ENCODE data around the gene CEP78. TPM values are rescaled to one million over a fixed set of nuclear protein-coding genes. Genes with fewer than 3 reads are reported as not detected.

The CEP78 gene
- total RNA-seq, 1 donor from 2014 or later: 11.0 TPM

DNA sequence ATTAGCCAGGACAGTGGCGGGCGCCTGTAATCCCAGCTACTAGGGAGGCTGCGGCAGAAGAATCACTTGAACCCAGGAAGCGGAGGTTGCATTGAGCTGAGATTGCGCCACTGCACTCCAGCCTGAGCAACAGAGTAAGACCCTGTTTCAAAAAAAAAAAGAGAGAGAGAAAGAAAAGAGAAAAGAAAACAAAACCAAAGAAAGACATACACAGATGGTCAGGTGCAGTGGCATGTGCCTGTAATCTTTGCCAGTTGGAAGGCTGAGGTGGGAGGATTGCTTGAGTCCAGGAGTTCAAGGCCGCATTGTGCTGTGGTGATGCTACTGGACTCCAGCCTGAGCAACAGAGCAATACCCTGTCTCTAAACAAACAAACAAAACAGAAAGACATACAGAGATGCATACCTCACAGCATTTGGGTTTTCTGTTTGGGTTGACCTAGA is 51.1 kb downstream of the CEP78 start:
- DNase-seq (ENCODE audit: low read depth): no peak

GRCh38 chr9:78288214-78288892 is 52.5 kb downstream of the CEP78 start:
- peak; percentile 62 for DNase-seq (ENCODE audit: low read depth)

- peak; percentile 94 for DNase-seq (ENCODE audit: low read depth)
These were observed 53.6 kb downstream of the CEP78 start for GRCh38 chr9:78289474-78289873.

DNA sequence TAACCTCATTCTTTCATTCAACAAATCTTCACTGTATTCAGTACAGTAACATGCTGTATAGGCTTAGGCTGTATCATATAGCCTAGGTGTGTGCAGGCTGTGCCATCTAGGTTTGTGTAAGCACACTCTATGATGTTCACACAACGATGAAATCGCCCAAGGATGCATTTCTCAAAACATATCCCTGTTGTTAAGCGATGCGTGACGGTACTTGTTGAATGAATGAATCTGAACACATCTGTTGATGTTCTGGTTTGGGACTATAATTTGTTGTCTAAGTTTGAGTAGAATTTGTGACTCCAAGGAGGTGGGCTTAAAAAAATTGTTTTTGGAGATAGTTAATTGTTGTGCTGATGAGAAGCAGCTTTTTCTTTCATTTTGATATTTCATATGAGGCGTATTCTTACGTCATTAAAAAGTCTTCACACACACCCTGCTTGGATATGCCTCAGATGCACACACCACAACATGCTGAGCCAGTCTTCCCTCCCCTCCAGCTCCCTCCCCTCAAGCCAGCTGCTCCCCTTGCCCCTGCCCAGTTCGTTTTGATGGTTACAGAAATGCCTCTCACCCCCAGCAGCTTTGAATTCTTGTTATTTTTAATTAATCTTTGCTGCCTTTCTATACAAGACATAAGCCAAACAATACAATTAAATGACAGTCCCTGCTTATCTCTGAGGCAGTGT is 55.5 kb downstream of the CEP78 start:
- no peak for DNase-seq (ENCODE audit: low read depth)

DNA sequence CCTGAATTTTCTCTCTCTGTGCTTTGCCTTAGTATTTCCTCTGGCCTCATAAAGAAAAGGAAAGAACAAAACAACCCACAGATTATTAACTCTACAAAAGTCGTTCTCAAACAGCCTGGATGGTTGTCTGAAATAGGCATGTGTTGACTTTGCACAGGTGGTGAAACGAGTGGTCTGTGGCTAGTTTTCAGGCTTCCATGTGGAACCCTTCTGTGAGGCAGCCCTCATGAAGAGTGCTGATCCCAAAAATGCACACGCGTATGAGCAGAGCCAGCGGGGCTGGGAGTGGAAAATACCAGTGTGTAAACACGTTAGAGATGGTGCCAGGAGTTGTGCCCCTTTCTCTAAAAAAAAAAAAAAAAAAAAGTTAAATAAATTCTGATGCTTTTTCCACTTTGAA is 56.2 kb downstream of the CEP78 start:
- peak; percentile 69 for DNase-seq (ENCODE audit: low read depth)

DNA sequence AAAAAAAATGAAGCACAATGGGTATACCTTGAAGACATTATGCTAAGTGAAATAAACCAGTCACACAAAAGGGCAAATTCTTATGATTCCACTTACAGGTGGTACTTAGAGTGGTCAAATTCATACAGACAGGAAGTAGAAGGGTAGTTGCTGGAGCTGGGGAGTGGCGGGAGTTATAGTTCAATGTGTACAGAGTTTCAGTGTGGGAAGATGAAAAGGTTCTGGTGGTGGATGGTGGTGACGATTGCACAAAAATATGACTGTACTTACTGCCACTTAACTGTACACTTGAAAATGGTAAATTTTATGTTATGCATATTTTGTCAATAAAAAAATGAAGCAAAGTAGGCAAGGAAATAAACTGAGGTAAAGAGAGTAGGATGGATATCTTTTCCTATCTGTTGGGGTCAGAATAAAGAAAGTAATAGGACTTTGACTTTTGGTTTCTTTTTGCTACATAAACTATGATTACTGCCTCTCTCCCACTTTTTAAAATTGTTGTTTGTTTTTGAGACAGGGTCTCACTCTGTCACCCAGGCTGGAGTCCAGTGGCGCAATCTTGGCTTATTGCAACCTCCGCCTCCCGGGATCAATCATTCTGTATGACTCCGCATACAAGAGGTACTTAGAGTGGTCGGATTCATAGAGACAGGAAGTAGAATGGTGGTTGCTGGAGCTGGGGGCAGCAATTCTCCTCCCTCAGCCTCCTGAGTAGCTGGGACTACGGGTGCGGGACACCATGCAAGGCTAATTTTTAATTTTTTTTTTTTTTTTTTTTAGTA is 57.0 kb downstream of the CEP78 start:
- no peak for DNase-seq (ENCODE audit: low read depth)

- no peak for DNase-seq (ENCODE audit: low read depth)
These were observed 58.7 kb downstream of the CEP78 start for GRCh38 chr9:78294290-78295176.

- DNase-seq (ENCODE audit: low read depth): no peak
These were observed 59.3 kb downstream of the CEP78 start for GRCh38 chr9:78295177-78295575.

- DNase-seq (ENCODE audit: low read depth): no peak
These were observed 59.9 kb downstream of the CEP78 start for GRCh38 chr9:78295731-78296130.

- DNase-seq (ENCODE audit: low read depth): no peak
These were observed 60.5 kb downstream of the CEP78 start for GRCh38 chr9:78296201-78296892.

DNA sequence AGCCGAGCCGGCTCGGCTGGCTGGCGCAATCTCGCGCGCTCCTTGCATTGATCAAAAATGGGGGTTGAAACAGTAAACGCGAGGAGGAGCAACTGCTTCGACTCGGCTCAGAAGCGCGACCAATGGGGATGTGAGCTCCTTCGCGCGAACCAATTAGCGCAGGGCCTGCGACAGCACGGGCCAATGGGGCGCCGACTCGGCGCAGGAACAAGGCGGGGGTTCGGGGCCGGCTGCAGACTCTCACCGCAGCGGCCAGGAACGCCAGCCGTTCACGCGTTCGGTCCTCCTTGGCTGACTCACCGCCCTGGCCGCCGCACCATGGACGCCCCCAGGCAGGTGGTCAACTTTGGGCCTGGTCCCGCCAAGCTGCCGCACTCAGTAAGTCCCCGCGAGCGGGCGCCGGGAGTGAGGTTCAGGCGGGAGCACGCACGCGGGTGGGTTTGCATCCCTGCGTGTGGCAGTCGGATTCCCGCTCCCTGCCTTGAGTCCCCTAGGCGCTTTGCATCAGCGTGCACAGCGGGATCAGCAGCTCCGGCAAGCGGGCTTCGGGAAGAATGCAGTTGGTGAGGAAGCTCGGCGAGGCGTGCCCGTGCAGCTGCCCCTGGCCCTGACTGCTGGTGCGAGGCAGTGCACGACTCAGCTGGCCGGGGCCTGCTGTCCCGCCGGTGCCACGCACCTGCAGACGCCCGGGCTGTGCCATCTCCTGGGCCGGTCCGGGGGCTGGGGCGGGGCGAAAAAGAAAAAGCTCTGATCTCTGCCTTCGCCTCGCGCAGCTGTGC is 61.2 kb downstream of the CEP78 start, which contains the start of gene PSAT1:
Gene PSAT1 (plus strand): TSS at position 233 of the 779 bp plus-strand sequence. CDS start 86 bp downstream, at position 319.
- DNase-seq (ENCODE audit: low read depth): peak; percentile 94

GRCh38 chr9:78297672-78297961 is 61.7 kb downstream of the CEP78 start:
- no peak for DNase-seq (ENCODE audit: low read depth)

- no peak for DNase-seq (ENCODE audit: low read depth)
These were observed 62.3 kb downstream of the CEP78 start for GRCh38 chr9:78298046-78298765.

DNA sequence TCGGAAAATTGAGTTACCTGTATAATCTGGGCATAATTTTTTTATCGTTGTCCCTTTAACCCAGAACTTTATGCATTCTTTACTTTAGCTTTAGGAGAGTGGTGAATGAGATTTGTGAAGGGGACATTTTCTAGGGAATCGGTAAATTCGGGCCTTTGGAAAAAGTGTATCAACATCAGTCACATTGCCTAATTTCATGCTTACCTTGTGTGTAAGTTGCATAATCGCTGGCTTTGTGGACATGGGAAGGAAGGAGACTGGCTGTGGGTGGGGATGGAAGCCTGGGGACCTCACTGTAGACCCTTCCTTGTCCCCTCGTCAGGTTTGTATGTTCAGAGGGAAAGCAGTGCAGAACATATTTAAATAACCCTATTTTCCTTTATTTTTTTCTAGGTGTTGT is 64.3 kb downstream of the CEP78 start:
- no peak for DNase-seq (ENCODE audit: low read depth)

DNA sequence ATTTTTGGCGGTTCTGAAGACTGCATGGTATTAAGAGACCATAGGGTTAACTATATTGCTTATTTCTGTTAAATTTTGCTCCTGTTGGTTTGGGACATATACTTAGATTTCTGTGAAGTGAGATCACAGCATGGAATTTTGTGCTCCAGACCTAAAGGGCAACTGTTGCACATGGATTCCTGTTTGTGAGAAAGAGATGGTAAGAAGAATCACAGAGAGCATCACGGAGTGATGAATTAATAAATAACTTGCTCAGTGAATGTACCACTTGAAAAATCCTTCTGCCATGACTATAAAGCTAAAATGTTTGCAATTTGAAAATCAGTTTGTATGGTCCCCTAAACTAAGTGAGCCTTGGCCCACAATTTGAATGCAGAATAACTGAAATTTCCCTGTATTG is 65.6 kb downstream of the CEP78 start:
- DNase-seq (ENCODE audit: low read depth): peak; percentile 49

DNA sequence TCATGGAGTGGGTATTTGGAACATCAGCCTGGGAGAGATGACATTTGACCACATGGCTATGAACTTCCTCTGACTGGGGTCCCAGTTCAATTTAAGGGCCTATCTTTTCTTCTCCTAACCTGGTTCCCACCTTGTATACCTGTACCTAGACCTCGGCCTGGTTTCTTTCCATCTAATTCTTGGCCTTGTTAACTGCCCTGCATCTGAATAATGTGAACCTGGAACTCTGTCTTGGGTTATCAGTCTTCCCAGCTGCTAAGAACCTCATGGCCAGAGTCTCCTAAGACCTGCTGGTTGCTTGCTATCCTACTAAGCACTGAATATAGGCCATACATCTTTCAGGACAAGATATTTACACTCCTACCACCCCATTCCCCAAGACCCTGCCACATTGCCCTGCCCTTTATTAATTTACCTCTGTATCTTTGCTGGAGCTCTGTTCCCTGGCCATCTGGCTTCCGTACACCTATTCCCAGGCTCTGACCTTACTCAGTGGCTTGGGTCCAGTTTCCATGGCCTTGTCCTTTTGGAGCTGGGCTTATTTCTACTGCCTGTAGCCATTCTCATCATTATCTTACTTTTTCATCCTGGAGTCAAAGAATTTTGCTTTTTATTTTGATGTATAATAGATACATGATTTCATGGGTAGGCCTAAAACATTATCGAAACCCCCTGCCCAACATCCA is 67.6 kb downstream of the CEP78 start:
- no peak for DNase-seq (ENCODE audit: low read depth)

- peak; percentile 33 for DNase-seq (ENCODE audit: low read depth)
These were observed 68.5 kb downstream of the CEP78 start for GRCh38 chr9:78304357-78304756.

- no peak for DNase-seq (ENCODE audit: low read depth)
These were observed 70.6 kb downstream of the CEP78 start for GRCh38 chr9:78306222-78307076.
